PC-9 (cell line): ENCODE data around the gene CTU1.

Experiments
- EZH2 ChIP-seq: fragments of 200-600 bp; sonication (generic); IDR thresholded peaks from 2 replicates; pipeline ENCODE4 v1.8.0; 2017; ENCODE audit warnings: antibody characterized with exemption, low read depth
- TF ChIP-seq, protein P1 (sequence below): fragments of 200-600 bp; sonication (generic); conservative IDR thresholded peaks from 2 replicates; pipeline ENCODE4 v1.6.1; 2017; ENCODE audit warnings: mixed run types, antibody characterized with exemption, mild to moderate bottlenecking, moderate library complexity

- TF ChIP-seq EZH2, result no peak
- TF ChIP-seq, protein P1, sequence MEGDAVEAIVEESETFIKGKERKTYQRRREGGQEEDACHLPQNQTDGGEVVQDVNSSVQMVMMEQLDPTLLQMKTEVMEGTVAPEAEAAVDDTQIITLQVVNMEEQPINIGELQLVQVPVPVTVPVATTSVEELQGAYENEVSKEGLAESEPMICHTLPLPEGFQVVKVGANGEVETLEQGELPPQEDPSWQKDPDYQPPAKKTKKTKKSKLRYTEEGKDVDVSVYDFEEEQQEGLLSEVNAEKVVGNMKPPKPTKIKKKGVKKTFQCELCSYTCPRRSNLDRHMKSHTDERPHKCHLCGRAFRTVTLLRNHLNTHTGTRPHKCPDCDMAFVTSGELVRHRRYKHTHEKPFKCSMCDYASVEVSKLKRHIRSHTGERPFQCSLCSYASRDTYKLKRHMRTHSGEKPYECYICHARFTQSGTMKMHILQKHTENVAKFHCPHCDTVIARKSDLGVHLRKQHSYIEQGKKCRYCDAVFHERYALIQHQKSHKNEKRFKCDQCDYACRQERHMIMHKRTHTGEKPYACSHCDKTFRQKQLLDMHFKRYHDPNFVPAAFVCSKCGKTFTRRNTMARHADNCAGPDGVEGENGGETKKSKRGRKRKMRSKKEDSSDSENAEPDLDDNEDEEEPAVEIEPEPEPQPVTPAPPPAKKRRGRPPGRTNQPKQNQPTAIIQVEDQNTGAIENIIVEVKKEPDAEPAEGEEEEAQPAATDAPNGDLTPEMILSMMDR, result no peak
Observed at GRCh38 chr19:51103926-51104341, 4.3 kb downstream of the CTU1 start.
